GM18873 (cell line): Measurements from ENCODE around the gene JPH3.
"Not testable (repeated sequence)": the region's sequence is repeated elsewhere in the genome, so short reads cannot be mapped to it uniquely, and the experiment has no call there.

Source experiments
- ATAC-seq: cut with Tn5 transposase; IDR thresholded peaks from one replicate; pipeline ENCODE4 v1.9.1; 2021; ENCODE audit warnings: mild to moderate bottlenecking, moderate library complexity, moderate number of reproducible peaks; ENCODE audit not compliant: unreplicated experiment, low FRiP score

The JPH3 gene

DNA sequence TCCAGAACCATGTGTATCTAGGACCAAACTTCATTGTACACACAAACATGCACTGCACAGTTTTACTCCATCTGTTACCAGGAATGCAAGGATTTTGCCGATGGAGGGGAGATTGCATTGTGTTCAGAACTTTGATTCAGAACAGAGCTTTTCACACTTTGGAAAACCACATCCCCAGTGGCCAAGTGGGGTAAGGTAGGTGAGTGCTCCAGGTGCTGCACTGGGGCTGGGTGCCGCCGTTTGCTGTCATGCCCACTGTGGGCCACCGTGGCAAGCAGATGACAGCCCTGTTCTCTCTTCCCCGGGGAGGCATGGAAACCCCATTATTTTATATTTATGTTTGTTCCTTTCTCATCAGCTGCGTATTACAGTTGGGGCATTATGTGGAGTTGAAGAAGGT is 29.3 kb upstream of the JPH3 start:
- no peak for ATAC-seq

DNA sequence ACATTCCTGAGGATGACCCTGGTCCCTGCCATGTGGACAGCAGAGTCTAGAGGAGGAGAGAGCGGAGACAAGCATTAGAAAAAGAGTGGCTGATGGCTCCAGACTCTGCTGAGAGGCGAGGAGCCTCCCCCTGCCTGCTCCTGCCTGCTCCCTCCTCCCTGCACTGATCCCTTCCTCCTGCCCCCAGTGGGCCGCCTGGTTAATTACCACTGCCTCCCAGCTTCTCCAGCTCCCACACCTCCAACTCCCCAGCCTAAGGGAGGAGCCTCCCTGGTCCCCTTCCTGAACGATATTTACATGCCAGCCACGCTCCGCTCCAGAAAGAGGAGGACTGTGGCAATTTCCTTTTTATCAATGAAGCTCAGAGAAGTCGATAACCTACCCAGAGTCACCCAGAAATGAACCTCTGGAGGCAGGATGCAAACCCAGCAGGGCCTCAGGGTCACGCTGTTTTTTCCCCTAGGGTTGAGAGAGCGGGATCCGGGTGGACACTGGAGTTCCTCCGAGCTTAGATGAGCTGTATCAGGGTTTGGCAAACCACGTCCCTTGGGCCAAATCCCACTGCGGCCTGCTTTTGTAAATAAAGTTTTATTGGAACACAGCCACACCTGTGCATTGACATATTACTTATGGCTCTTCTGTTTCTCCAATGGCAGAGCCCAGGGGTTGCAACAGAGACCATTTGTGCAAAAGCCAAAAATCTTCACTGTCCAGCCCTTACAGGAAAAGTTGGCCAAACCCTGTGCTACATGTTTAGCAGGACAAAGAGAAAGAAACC is 27.1 kb upstream of the JPH3 start:
- no peak for ATAC-seq

DNA sequence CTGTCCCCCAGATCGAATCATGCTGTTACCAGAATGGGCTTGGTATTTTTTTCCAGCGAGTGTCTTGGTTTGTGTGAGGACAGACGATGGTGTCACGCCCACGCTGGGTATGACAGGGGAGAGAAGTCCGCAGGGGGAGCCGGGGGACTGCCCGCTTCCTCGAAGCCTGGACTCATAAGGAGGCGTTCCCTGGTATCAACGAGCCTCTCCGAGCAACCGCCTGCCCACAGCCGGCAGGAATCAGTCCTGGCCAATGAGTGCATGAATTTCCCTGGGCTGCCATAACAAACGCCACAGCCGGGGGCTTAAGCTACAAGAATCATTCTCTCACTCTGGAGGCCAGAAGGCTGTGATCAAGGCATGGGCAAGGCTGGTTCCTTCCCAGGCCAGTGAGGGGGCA is 26.1 kb upstream of the JPH3 start:
- no peak for ATAC-seq

DNA sequence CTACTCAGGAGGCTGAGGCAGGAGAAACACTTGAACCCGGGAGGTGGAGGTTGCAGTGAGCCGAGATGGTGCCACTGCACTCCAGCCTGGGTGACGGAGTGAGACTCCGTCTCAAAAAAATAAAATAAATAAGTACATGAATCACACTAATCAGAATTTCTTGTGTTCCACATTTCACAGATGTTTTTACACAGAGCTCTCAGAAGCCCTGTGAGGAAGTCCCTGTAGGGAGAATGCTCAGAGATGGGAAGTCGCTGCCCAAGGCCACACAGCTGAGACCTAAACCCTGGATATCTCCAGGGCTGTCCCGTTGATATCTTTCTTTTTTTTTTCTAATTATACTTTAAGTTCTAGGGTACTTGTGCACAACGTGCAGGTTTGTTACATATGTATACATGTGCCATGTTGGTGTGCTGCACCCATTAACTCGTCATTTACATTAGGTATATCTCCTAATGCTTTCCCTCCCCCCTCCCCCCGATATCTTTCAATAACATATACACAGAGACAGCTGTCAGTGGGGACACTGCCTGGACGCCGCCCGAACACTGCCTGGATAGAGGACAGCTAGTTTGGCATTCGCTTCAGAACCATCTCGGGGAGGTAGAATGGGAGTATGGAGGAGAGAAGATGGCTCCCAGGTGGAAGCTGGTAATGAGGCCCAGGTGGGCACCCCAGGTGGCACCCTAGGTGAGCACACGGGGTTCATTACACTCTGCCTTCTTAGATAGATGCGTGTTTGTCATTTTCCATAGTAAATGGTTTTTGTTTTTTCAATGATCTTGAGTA is 24.0 kb upstream of the JPH3 start:
- not testable (repeated sequence) for ATAC-seq

DNA sequence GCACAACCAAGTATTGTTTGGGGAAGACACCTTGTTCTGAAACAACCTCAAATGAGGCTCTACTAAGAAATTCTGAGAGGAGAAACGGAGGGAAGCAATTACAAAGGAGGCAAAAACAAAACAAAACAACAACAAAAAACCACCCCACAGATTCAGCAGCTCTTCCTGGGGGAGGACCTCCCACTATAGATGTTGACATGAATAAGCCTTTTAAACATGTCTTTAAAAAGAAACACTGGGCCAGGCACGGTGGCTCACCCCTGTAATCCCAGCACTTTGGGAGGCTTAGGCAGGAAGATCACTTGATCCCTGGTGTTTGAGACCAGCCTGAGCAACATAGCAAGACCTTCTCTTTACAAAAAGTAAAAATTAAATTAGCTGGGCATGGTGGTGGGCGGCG is 22.6 kb upstream of the JPH3 start:
- no peak for ATAC-seq

DNA sequence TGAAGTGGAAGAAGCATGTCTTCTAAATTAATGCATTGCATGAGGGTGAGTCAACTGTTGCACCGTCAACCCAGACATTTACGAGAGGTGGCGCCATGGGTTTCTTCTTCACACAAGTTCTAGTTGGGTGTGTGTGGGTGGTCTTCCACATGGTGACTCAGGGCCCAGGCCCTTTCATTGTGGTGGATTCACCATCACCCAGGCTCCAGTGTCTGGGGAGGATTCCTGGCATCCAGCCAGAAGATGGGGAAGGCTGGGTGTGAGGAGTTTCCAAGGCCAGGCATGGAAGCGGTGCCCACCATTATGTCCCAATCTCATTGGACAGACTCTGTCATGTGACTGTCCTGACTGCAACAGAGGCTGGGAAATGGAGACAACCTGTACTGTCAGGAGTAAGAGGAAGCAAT is 21.4 kb upstream of the JPH3 start:
- ATAC-seq: no peak

DNA sequence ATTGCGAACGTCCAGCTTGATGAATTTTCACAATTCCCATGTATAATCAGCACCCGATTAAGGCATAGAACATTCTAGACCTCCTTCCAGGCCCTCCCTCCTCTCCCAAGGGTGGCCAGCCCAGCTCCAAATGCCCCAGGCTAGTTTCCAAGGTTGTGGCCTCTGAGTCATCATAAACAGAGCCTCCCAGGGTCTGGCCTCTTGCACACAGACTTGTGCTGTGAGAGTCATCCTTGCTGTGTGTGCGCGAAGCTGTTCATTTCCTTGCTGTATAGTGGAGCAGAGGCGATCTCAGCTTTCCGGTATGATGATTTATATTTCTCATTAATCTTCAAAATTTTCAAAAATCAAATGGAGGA is 20.5 kb upstream of the JPH3 start:
- no peak for ATAC-seq

DNA sequence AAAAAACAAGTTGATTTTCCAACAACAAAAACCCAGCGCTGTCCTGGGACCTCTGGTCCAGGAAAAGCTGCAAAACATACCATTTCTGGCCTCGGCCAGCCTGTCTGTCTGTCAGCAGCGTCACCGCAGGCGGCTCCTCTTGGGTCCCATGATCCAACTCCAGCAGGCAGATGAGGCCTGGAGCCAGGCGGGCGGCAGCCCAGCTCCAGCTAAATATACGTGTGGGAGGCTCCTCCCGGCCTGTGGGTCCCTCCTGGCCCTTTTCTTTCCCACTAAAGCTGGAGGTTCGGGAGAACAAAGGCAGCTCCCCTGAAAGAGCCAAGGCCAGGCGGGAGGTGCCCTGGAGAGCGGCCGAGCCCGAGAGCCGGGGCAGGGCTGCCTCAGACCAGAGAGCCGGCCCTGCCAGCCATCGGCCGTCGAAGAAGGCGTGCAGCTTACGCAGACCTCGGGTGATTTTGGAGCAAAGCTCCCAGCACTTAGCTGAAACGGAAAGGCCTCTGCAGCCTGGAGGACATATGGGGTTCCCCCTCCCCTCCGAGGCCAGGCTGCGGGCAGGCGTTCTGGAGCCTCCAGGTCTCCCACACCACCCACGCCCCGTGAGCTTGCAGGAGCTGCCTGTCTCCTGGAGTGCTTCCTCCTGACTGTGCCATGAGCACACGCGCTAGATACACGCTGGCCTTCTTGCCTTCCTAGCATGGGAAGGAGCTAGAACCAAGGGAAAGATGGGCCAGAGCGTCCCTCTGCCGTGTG is 19.9 kb upstream of the JPH3 start:
- no peak for ATAC-seq

DNA sequence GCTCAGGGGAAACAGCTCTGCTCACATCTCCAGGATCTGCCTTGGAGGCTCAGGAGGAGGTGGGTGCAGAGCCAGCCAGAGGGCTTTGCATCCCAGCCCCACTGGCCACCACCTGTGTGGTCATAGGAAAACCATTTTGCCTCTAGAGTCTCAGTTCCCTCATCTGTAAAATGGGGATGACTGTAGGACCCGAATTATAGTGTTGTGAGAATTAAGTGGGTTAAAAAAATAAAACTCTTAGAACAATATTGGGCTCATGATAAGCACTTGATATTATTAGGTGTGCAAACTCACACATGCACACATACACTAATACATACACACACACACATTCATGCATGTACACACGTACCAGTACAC is 19.4 kb upstream of the JPH3 start:
- no peak for ATAC-seq

DNA sequence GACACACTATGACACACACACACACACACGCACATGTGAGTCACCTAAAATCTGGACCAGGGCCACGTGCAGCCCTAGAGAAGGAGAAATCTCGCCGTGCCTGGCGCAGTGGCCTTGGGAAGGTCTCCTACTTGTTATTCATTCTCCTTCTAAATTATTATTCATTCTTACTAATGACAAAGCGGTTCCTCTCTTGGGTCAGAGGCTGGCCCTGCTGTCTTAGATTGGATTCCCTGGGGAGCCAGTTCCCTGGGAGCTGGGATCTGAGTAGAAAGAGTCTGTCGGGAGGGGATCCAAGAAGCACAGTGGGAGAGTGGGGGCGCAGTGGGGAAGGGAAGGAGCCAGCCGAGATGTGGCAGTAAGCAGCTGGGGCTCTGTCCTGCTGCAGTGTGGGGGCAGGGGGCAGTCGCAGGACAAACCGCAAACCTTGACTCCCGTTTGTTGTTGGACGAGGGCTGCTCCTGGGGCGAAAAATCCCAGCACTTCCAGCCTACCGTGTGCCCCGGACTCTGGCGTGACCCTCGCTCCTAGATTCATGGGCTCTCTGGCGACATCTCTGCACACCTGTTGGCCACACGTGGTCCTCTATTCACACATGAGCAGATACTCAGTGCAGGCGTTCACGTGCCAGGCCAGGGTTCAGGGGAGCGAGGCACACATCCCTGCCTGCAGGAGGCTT is 18.7 kb upstream of the JPH3 start:
- ATAC-seq: no peak

DNA sequence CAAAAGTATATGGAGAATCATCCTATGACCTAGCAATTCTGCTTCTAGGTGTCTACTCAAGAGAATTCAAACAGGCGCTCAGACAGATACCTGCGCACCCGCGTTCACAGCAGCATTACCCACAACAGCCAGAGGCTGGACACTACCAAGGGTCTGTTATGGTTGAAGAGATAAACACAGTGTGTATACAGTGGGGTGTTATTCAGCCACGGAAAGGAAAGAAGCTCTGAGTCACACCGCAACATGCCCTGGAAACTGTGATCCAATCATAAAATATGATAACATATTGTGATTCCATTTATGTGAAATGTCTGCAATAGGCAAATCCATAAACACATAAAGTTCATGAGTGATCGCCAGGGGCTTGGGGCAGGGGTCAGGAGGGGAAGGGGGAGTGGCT is 18.0 kb upstream of the JPH3 start:
- no peak for ATAC-seq

DNA sequence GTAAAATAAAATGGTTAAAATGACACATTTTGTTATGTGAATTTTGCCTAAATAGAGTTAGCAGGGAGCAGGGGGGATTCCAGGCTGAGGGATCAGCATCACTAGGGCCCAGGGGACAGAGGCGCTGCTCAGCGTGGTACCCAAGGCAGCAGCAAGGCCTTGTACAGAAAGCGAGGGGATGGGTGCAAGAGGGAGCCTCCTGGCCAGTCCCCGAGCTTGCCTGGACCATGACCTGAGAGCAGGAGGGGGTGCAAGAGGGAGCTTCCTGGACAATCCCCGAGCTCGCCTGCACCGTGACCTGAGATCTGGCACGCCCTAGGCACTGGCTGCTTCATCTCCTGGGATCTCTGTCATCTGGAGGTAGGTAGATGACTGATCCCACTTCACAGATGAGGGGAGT is 17.3 kb upstream of the JPH3 start:
- no peak for ATAC-seq

DNA sequence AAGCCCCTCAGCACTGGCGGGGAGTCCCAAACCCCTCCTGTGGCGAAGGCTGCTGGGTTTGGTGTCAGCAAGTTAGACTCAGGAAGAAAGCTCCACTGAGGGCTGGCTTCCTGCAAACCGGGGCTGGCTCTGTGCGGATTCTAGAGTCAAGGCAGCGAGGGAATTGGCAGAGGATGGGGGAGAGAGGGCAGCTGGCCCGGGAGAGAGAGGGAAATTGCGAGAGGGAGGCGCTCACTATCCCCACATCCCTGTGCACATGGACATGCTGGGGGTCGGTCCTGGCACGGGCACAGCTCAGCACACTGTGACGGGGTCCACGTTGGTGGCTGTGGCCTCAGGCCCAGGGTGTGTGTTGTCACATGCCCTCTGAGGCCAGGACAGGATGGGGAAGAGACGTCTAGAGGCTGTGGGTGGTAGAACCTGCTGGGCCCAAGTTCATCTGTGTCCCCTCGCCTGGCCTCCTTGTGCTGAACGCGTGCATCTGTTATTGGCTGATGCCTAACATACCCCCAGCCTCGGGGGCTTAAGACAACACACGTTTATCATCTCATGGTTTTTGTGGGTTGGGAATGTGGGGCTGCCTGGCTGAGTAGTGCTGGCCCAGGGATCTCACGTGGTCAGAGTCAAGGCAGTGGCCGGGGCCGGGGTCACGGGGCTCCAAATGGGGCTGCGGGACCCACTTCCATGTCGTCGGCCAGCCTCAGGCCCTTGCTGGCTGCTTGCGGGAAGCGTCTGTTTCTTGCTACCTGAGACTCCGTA is 16.7 kb upstream of the JPH3 start:
- ATAC-seq: no peak

DNA sequence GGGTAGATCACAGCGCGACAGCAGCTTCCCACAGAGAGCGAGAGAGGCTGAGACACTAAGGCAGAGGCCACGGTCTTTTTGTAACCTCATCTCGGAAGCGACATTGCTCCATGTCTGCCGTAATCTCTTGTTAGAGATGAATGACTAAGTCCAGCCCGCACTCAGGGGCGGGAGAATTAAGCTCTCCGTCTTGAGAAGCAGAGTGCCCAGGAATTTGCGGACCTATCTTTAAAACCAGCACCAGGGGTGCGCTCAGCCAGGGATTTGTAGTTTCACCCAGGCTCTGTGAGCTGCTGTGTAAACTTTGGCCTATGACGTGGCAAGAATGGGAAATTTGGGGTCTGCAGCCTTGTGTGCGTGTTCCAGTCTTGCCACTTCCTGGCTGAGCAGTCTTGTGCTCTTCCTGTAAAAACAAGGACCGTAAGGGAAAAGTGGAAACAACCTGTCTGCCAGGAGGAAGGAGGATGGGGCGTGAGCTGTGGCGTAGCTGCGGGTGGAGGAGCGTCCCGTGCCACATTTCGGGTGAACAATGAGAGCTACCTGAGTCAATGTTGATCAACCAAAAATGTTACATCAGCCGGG is 16.0 kb upstream of the JPH3 start:
- ATAC-seq: no peak

DNA sequence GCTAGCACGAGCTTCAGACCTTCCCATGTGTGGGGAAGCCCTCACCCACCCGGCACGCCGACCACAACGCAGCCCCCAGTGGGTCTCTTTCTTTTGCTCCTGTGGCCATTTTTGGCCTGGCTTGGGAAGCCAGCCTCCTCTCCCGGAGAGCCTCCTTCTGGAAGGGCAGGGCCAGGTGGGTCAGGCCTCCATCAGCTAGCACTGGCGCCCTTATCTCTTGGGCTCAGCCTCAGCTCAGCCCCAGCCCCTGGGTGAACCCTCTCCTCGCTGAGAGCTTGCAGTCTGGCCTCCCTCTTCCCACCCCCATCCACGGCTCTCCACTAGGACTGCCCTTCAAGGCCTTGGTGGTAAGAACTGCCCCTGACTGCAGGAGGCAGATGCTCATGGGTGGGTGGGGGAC is 14.7 kb upstream of the JPH3 start:
- ATAC-seq: no peak

DNA sequence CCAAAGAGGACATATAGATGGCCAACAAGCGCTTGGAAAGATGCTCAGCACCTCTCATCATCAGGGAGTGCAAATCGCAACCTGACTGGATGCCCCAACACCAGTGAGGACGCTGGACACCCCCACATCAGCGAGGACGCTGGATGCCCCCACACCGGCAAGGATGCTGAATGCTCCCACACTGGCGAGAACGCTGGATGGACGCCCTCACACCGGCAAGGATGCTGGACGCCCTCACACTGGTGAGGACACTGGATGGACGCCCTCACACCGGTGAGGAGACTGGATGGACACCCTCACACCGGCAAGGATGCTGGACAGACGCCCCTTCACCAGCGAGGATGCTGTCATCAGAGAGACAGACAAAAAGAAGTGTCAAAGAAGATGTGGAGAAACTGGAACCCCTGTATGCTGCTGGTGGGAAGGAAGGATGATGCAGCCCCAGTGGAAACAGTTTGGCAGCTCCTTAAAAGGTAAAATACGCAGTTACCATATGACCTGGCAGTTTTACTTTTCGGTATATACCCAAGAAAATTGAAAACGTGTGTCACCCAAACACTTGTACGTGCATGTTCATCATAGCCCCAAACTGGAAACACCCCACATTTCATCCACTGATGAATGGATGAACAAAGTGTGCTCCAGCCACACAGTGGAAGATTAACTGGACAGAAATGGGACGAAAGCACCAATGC is 10.1 kb upstream of the JPH3 start:
- ATAC-seq: no peak

DNA sequence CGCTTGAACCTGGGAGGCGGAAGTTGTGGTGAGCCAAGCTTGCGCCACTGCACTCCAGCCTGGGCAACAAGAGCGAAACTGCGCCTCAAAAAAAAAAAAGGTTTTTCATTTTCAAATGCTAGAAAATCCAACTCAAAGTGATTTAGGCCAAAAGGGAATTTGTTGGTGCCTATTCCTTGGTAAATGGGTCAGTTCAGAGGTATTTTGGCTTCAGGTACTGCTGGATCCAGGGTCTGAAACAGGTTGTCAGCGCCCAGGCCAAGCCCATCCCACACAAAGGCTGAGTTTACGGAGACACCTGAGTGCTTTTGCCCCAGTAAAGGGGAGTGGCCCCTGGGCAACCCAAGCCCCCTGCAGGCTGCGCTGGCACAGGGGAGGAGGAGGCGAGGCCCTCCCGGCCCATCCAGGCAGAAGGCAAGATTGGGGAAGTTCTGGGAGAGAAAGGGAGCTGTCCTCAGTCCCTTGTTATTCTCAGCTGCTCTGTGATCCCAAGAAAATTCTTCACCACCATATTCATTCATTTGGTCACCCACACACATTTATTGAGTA is 8.5 kb upstream of the JPH3 start:
- ATAC-seq: no peak

DNA sequence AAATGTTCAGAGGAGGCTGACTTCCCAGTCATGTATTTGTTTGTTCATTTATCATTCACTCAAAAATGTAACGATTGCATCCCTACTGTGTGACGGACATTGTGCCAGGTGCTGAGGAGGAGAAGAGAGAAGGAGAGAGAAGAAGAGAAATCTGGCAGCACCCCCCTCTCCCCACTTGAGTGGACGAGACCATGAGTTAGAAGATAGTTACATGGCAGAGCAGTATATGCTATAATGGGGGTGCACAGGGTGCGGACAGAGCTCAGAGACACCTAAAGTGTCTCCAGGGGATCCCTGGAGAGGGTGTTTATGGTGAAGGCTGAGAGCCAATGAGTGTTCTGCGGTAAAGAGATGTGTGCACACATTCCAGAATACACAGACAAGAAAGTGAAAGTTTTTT is 6.6 kb upstream of the JPH3 start:
- no peak for ATAC-seq

DNA sequence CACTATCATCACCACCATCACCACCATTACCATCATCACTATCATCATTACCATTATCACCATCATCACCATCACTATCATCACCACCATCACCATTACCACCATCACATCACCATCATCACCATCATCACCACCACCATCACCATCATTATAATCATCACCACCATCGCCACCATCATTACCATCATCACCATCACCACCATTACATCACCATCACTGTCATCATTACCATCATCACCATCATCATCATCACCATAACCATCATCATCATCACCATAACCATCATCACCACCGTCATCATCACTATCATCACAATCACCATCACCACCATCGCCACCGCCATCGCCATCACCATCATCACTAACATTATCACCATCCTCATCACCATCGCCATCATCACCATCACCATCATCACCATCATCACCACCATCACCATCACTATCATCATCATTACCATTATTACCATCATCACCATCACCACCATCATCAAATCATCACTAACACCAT is 4.9 kb upstream of the JPH3 start:
- no peak for ATAC-seq
